HG02938 (cell line): ENCODE results near the gene PLG.
"Not testable (repeated sequence)": the region's sequence is repeated elsewhere in the genome, so short reads cannot be mapped to it uniquely, and the experiment has no call there.

ENCODE experiments used
- ATAC-seq: cut with Tn5 transposase; IDR thresholded peaks from one replicate; pipeline ENCODE4 v1.9.1; 2021; ENCODE audit warnings: mild to moderate bottlenecking, moderate library complexity; ENCODE audit not compliant: unreplicated experiment

PLG gene

DNA sequence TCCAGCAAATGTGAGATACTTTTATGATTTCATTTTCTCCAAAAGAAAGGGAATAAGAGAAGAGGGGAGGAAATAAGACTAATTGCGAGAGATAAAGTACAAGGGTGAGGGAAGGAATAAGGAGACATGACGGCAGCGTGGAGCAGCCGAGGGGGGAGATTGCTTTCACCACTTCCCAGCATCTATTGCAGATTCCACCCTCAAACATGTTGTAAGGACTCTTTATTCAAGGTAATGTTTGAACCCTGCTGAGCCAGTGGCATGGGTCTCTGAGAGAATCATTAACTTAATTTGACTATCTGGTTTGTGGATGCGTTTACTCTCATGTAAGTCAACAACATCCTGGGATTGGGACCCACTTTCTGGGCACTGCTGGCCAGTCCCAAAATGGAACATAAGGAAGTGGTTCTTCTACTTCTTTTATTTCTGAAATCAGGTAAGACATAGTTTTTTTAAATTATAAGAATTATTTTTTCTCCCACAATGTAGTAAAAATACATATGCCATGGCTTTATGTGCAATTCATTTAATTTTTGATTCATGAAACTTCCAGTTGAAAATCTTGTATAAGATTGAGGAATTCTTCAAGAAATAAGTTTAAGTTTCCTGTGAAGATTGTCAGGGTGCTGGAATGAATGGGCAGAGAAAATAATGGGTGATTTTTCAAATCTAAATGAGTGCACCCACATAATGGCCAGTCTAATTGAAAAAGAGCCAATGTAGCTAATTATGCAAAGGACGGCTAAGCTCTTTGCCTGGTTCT lies at the start of gene PLG:
TSS of gene PLG (plus strand) at position 327 of the 763 bp plus-strand sequence. CDS start at position 388, 61 bp downstream.
- ATAC-seq, result not testable (repeated sequence)

DNA sequence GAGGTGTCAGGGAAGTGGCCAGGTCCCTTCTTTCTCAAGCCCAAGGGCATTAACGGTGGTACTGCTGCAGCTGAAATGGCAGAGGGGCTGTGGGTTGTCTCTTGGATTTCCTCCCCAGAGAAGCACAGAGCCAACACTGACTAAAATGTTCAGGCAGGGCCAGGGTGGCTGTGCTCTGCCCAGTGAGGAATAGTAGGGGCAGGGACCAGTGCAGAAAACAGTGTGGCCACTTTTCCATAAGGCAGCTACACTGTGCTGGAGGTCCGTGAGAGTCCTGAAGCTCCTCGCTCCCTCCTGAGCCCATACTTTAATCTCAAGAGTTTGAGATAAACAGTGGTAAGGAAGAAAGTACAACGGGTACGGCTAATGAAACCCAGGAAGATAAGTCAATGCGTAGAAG lies 42.5 kb upstream of the PLG start:
- no peak for ATAC-seq

DNA sequence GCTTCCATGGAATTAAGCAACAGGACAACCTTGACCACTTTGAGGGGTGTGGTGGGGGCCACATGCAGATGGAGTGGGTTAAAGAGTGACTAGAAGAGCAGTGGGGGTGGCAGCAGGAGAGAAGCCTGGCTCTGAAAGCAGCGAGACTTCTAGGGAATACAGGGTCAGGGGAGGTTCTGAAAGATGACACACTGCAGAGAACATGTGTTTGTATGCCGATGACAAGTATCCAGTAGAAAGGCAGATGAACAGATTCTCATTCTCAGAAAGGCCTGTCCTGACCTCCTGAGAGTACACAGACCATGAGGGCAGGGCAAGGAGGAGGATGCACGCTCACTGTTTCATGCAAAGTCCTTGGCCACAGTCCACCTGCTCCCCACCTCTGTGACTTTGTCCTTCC lies 40.8 kb upstream of the PLG start:
- no peak for ATAC-seq

DNA sequence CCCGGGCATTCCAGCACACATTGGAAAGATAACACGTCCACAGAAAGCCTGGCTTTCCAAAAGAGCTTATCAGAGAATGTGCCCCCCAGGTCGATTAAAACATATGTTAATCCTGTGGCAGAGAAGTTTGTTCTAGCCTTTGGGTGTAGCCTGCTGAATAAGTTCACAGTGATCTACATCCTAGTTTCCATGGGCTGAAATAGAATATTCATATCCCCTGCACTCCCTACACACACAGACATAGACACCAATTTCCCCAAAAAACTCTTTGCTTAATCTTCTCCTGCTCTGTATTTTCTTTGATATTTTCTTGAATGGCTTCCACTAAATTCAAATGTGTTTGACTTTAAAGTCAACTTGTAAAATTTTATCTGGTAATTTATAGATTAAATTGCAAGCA lies 39.6 kb upstream of the PLG start:
- no peak for ATAC-seq

DNA sequence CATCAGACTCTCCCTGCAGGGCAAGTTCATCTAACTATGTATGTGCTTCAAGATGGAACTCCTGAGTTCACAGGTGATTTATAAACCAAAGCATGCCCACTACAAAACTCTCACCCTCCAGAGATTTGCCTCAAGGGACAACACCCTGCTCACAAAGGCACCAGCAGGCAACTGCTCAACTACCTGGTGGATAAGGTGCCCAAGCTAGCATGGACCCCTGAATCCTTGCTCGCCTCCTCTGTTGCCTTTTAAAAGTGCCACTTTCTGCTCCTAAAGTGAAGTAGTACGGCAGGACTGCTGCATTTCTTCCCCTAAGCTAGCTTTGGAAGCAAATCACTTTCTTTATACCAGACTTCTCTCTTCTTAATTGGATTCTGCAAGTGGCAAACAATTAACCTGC lies 39.2 kb upstream of the PLG start:
- ATAC-seq, result no peak

DNA sequence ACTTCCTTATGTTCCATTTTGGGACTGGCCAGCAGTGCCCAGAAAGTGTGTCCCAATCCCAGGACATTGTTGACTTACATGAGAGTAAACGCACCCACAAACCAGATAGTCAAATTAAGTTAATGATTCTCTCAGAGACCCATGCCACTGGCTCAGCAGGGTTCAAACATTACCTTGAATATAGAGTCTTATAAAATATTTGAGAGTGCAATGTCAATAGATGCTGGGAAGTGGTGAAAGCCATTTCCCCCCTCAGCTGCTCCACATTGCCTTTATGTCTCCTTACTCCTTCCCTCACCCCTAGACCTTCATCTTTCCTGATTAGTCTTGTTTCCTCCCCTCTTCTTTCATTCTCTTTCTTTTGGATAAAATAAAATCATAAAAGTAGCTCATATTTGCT lies 37.8 kb upstream of the PLG start, which contains the start of gene LPA:
TSS of gene LPA (minus strand) at position 78 of the 400 bp plus-strand sequence. CDS start at position 17, 61 bp downstream.
- not testable (repeated sequence) for ATAC-seq

DNA sequence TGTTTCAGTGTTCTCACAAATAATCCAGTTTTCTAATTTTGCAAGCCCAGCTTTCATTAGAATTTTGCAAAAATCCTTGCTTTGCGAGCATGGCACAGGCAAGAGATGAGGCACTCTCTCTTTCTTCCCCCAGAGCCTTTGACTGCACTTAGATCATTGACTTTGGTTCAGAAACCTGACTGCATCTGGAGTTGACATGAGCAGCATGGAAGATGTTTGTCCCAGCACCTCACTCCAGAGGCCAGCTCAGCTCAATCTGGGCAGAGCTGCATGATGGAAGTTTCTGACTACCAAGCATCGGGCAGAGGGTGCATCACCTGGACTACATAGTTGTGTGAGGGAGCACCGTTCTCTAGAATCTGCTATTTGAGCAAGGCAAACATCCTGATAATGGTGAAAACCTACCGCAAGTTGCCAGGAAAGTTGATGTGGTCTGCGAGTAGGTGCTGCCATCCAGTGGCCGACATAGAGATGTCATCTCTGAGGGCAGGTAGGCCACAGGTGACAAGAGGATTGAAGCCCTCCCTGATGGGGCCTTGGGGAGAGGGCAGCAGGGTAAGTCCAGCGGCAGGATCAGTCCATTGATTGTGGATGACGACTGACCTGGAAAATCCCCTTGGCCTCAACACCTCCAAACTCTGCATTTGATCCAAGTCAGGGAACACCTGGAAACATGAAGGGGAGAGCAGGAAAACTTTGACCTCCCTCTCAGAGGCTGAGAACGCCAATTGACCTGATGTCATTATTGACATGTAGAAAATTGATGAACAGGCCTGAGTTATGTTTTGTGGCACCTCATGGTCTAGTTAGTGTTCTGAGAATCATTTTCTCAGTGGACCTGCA lies 34.2 kb upstream of the PLG start:
- no peak for ATAC-seq

DNA sequence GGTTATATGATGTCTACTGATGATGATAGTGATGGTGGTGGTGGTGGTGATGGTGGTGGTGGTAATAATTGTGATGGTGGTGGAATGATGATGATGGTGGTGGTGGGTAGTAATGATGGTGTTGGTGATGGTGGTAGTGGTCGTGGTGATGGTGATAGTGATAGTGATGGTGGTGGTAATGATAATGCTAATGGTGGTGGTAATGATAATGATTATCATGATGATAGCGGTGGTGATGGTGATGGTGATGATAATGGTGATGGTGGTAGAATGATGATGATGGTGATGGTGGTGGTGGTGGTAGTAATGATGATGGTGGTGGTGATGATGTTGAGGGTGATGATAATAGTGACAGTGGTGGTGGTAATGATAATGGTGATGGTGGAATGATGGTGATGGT lies 33.5 kb upstream of the PLG start:
- no peak for ATAC-seq

DNA sequence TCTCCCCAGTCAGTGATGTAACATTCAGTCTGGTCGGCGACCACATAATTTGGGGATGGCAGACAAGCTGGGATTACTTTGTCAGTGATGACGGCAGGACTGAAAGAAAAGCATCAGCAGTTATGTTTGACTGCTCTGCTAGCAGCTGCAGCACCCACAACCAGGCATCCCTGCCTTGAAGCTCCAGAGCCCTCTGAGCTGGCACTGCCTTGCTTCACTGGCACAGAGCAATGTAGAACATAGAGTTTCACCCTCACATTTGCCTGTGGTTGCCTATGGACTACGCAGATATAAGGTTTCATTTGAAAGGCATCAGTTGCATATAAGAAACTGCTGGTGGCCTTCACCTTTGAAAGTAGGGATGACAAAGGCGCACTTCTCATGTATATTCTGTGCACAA lies 25.6 kb upstream of the PLG start:
- ATAC-seq, result not testable (repeated sequence)

DNA sequence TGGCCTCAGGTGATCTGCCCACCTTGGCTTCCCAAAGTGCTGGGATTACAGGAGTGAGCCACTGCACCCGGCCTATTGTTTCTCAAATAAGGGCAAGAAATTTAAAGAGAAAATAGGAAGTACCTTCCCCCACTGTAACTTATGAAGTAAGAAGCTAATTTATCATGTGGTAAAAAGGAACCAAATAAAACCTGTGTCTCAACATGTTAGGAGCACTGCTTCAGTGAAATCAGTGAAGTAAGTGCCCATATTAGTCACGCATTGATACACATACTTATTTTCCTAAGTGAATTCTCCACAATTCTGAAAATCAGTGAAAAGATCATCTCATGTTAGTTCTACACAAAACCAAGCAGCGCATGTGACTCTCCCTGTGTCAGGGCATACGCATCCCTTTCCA lies 23.8 kb upstream of the PLG start:
- no peak for ATAC-seq

DNA sequence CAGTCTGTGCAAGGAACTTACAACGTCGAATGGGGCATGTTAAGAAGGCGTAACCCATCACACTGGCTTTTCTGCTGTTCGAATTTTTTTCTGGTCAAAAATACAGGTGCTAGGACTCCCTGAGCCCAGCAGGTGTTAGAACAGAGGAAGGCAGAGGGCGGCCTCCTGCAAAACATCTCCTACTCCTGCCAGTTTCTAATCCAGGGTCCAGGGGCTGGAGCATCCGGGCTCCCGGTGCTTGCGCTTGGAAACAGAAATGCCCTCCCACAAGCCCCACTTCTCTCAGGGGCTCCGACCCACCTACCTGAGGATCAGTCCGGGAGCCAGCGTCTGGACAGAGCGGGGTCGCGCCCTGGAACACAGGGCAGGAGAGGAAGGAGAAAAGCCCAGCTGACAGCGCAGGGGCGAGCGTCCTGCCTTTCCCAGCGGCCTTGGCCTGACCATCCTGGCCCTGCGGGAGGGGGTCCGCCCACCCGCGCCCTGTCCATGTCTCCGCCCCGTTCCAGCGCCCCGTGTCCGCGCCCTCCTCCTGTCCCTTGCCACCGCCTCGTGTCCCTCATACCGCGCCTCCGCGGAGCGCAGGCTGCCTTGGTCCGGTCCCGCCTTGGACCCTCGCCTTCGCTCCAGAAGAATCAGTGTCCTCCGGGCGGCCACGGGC lies 23.2 kb upstream of the PLG start:
- ATAC-seq, result no peak

DNA sequence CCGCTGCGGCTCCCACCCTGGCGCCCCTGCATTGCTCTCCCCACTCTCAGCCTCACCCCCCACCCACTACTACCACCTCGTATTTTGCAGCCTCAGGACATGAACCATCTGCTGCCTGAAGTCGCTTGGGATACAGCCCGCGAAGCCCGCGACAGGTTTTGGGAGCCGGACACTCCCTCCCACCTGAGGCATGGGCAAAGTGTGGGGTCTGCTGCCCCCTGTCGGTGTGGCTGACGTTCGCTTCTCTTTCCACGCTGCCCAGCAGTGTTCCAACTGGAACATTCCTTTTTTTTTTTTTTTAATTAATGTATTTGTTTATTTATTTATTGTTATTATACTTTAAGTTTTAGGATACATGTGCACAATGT lies 22.7 kb upstream of the PLG start:
- ATAC-seq, result no peak

DNA sequence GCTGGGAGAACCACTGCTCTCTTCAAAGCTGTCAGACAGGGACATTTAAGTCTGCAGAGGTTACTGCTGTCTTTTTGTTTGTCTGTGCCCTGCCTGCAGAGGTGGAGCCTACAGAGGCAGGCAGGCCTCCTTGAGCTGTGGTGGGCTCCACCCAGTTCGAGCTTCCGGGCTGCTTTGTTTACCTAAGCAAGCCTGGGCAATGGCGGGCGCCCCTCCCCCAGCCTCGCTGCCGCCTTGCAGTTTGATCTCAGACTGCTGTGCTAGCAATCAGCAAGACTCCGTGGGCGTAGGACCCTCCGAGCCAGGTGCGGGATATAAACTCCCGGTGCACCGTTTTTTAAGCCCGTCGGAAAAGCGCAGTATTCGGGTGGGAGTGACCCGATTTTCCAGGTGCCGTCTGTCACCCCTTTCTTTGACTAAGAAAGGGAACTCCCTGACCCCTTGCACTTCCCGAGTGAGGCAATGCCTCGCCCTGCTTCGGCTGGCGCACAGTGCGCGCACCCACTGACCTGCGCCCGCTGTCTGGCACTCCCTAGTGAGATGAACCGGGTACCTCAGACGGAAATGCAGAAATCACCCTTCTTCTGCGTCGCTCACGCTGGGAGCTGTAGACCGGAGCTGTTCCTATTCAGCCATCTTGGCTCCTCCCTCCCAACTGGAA lies 16.8 kb upstream of the PLG start:
- not testable (repeated sequence) for ATAC-seq

DNA sequence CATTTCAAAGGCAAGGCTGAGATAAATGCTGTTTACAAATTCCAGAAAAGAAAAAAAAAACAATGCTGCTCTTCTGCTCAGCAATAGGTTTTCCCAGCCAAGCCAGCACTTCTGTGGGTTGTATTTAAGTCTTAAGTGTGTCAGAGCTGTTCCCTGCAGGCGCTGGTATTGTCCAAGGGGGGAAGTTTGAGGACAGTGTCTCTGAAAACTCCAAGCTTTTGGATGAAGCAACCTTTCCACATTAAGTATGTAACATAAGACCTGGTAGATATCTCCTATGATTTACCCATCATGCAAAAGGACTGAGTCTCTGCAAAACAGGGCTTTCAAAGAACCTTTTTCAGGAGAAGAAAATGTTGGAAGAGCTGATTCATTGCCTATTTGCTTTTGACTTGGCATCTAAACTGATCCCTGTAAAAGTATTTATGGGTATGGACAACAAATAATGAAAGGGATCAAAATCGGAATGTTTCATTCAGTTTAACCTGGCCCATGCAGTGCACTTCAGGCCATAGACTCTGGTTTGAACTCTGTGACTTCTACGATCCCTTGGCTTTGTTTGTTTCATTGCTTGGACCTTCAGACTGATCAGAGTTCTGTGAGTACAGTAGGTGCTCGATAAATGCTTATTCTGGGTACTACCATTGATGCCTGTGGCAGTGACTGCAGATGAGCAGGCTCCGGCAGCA lies 16.1 kb upstream of the PLG start:
- ATAC-seq, result no peak

DNA sequence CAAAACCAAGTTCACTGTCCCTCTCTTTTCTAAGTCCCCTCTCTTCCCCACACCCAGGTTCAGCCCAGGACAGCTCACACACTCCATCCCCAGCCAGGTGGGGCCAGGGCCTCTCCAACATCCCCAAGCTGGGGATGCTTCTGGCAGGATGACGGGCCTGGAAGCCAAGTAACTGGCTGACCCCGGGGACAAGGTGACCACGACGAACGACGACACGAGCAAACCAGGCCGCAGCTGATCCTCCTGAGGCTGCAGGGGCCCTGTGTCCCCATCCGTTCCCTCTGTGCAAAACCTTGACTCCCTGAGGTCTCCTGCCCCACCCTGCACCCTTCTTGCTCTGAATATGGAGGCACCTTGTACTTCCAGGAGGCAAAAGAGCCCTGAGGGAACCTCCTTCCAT lies 11.6 kb upstream of the PLG start:
- no peak for ATAC-seq

DNA sequence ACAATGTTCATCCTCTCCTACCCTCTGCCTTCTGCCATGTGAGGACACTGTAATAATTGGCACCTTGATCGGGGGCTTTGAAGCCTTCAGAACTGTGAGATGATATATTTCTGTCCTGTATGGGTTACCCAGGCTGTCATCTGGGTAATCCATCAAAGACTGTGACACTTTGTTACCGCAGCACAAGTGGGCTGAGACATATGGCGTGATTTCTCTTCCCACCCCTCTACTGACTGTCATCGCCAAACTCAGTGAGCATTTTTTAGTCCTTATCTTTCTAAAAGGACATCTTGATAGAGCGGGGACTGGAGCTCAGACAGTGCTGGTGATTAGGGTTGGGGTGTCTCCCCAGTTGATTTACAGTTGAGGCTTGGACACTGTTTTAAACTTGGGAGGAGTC lies 10.4 kb upstream of the PLG start:
- ATAC-seq, result no peak

DNA sequence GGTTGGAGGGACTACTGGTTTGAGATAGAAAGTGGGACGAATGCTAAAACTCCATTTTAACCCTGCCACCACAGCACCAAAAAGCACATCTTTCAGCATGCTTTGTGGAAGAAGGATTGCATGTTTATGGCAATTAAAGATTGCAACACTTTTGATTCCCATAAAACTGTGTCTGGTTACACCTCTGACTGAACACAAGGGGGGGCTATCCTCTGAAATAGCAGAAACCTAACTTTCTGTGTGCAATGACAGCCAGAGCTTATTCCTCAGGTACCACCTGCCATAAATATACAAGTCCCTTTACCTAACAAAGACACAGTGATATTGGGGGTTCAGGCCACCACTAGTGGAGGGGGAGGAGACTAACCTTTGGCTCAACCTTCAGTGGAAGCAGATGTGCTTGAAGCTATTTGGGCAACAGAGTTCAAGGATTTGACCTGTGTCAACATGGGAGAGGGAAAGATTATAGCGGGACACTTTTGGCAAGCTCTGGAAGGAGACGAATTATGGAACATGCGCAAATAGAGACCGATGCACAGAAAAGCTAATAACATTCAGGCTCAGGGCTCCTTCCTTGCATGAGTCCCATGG lies 9.6 kb upstream of the PLG start:
- no peak for ATAC-seq

DNA sequence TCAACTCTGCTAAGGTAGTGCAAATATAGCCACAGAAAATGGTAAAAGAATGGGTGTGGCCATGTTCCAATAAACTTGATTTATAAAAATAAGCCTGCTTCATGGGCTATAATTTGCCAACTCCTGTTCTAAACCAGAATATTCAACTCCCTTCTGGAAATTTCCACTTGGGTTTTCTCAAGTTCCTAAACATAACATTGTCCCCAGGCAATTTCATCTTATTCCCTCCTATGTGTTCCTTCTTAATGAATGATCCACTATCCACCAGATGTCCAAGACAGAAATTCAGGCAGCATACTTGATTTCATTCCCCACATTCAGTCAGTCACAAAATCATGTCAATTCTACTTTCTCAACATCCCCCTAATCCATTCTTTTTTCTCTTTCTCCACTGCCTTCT lies 7.0 kb upstream of the PLG start:
- ATAC-seq, result not testable (repeated sequence)

DNA sequence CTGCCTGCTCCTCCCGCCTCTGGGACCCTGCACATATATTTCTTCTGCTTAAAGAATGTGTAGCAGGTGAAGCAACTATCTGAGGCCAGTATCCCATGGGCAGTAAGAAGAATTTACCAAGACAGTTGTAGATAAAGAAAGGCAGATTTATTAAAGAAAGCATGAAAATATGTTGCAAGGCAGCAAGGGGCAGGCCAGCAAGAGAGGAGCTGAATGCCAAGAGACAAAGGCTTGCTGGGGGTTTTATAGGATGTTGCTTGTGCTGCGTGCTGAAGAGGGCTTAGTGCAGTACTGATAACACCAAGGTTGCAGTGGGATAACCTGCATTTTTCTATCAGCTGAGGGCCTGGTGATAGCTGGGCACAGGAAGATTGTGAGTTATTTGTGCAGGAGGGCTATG lies 6.4 kb upstream of the PLG start:
- not testable (repeated sequence) for ATAC-seq

DNA sequence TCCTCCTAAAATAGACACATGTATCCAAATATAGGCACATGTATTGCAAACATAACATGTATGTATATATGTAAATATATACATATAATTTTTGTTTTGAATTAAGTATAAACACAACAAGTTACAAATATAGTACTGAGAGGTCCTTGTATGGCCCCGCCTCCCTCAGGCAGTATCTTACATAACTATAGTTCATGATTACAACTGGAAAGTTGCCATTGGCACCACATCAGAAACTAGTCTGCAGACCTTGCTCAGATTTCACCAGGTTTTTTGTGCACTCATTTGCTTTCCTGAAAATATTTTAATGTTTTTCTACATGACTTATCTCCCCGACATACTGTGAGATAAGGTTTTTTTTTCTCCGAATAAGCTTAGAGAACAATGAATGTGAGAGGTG lies 5.2 kb upstream of the PLG start:
- not testable (repeated sequence) for ATAC-seq
